Endothelial cell of umbilical vein (primary cell): Measurements from ENCODE around the gene ZBTB7C. TPM values are rescaled to one million over a fixed set of nuclear protein-coding genes. Genes with fewer than 3 reads are reported as not detected.

Experiments
- BruUV-seq: library from RNA; stranded (reverse); fragments of 400-500 nt; replicated peaks from 2 replicates; lab custom pipeline; 2021; lab: Mats Ljungman, UMichigan
- CTCF ChIA-PET: fragments of 300-600, 350-600 bp; sonication (Branson Sonifier 250); formaldehyde crosslinking; loops from one replicate; lab custom pipeline; 2021; ENCODE audit warnings: antibody characterized with exemption, inconsistent platforms; lab: Charles Lee
- POLR2A ChIA-PET: fragments of 300-600, 350-600 bp; sonication (Branson Sonifier 250); formaldehyde crosslinking; loops from one replicate; lab custom pipeline; 2021; ENCODE audit warnings: antibody characterized with exemption, inconsistent platforms; lab: Charles Lee
- DNase-seq: peaks from one replicate; pipeline ENCODE4 v3.0.0-alpha.2; 2011; ENCODE audit warnings: low read depth, low spot score
- FAIRE-seq: peaks from 2 replicates; lab custom pipeline; 2011; peaks lifted over from hg19 to GRCh38; lab: Jason Lieb, UNC
- H2AFZ ChIP-seq: 2 replicates; pipeline ENCODE4 v1.6.0; 2012; ENCODE audit warnings: low read depth, low read length, control low read depth, inconsistent platforms
- H3K27ac ChIP-seq: 2 replicates; pipeline ENCODE4 v1.5.1; 2011; ENCODE audit warnings: low read depth, mild to moderate bottlenecking, control low read depth, low read length, moderate library complexity; ENCODE audit not compliant: insufficient read depth
- H3K27me3 ChIP-seq, 2 experiments: 2 replicates each; pipeline versions ENCODE4 v1.6.0 to v1.6.1; 2011; ENCODE audit warnings: low read length in 2 of 2, mixed read lengths in 1 of 2; ENCODE audit not compliant: control insufficient read depth in 2 of 2, insufficient read depth in 2 of 2
- H3K36me3 ChIP-seq, 2 experiments: 2 replicates in 1 of 2; 3 replicates in 1 of 2; pipeline ENCODE4 v1.5.1; 2011; ENCODE audit warnings: low read length in 2 of 2, mild to moderate bottlenecking in 1 of 2, moderate library complexity in 1 of 2; ENCODE audit not compliant: control insufficient read depth in 2 of 2, insufficient read depth in 2 of 2; ENCODE audit errors: extremely low read depth in 1 of 2
- H3K4me1 ChIP-seq: 3 replicates; pipeline ENCODE4 v1.5.1; 2011; ENCODE audit warnings: mild to moderate bottlenecking, low read length; ENCODE audit not compliant: control insufficient read depth, insufficient read depth; ENCODE audit errors: extremely low read depth
- H3K4me2 ChIP-seq: 2 replicates; pipeline ENCODE4 v1.6.1; 2011; ENCODE audit warnings: low read length, control low read depth, mixed read lengths; ENCODE audit not compliant: insufficient read depth
- H3K4me3 ChIP-seq, 3 experiments: fragments of 200-600 bp in 1 of 3; sonication (generic), shearing (Covaris generic) in 1 of 3; replicated peaks in 1 of 3; 2 replicates each; pipeline ENCODE4 v1.5.1; 2011 to 2016; ENCODE audit warnings: control low read depth in 3 of 3, low read length in 3 of 3, mild to moderate bottlenecking in 2 of 3, inconsistent platforms in 1 of 3, low read depth in 1 of 3, moderate library complexity in 1 of 3; ENCODE audit not compliant: insufficient read depth in 1 of 3
- H3K79me2 ChIP-seq: 2 replicates; pipeline ENCODE4 v1.6.0; 2012; ENCODE audit warnings: low read length, inconsistent platforms; ENCODE audit not compliant: control insufficient read depth, insufficient read depth
- H3K9ac ChIP-seq: replicated peaks from 2 replicates; pipeline ENCODE3; 2011; ENCODE audit warnings: low read length, control low read depth; ENCODE audit not compliant: insufficient read depth; ENCODE audit errors: extremely low read depth
- H3K9me1 ChIP-seq: replicated peaks from 3 replicates; pipeline ENCODE4 v1.6.0; 2011; ENCODE audit warnings: mild to moderate bottlenecking, low read length; ENCODE audit not compliant: control insufficient read depth, insufficient read depth; ENCODE audit errors: extremely low read depth
- H3K9me3 ChIP-seq: replicated peaks from 2 replicates; pipeline ENCODE4 v1.5.1; 2012; ENCODE audit warnings: low read length, inconsistent platforms; ENCODE audit not compliant: control insufficient read depth, insufficient read depth
- H4K20me1 ChIP-seq: replicated peaks from 2 replicates; pipeline ENCODE3; 2011; ENCODE audit warnings: mild to moderate bottlenecking, low read length; ENCODE audit not compliant: control insufficient read depth, insufficient read depth; ENCODE audit errors: extremely low read depth
- CTCF ChIP-seq, 2 donors: IDR thresholded peaks; 1 replicate in 1 of 2; 2 replicates in 1 of 2; pipeline ENCODE4 v1.5.1; 2011; ENCODE audit warnings: low read length in 2 of 2, mild to moderate bottlenecking in 2 of 2, moderate library complexity in 2 of 2, control low read depth in 1 of 2, inconsistent platforms in 1 of 2, low read depth in 1 of 2; ENCODE audit not compliant: insufficient read depth in 1 of 2; ENCODE audit errors: extremely low read depth in 1 of 2
- EZH2 ChIP-seq: IDR thresholded peaks from 2 replicates; pipeline ENCODE4 v1.6.1; 2012; ENCODE audit warnings: borderline replicate concordance, low read depth, mild to moderate bottlenecking, moderate library complexity, low read length, inconsistent platforms; ENCODE audit not compliant: severe bottlenecking
- FOS ChIP-seq: IDR thresholded peaks from 2 replicates; pipeline ENCODE4 v1.6.1; 2011; ENCODE audit warnings: mild to moderate bottlenecking, low read length, moderate library complexity, borderline replicate concordance; ENCODE audit not compliant: insufficient read depth
- GATA2 ChIP-seq: IDR thresholded peaks from 2 replicates; pipeline ENCODE4 v1.7.0; 2011; ENCODE audit warnings: low read depth, mild to moderate bottlenecking, moderate library complexity, mixed read lengths, low read length; ENCODE audit not compliant: insufficient read length, insufficient read depth
- JUN ChIP-seq: IDR thresholded peaks from 2 replicates; pipeline ENCODE4 v1.6.1; 2011; ENCODE audit warnings: borderline replicate concordance, low read depth; ENCODE audit not compliant: insufficient read length, insufficient read depth
- MAX ChIP-seq: IDR thresholded peaks from 2 replicates; pipeline ENCODE4 v1.6.1; 2011; ENCODE audit not compliant: insufficient read depth, insufficient read length
- MYC ChIP-seq: IDR thresholded peaks from one replicate; pipeline ENCODE4 v1.6.1; 2011; ENCODE audit warnings: mild to moderate bottlenecking, low read depth, low read length
- POLR2A ChIP-seq: IDR thresholded peaks from 2 replicates; pipeline ENCODE4 v1.6.1; 2012; ENCODE audit warnings: low read depth, mild to moderate bottlenecking, control low read depth, low read length
- POLR2AphosphoS5 ChIP-seq: IDR thresholded peaks from 2 replicates; pipeline ENCODE4 v1.6.1; 2012; ENCODE audit warnings: low read depth, mild to moderate bottlenecking, control low read depth, low read length, moderate library complexity; ENCODE audit not compliant: insufficient read depth
- dilution Hi-C: fragments of 300-500 bp; cut with MboI; formaldehyde crosslinking; loops from one replicate; pipeline ENCODE4 v1.15.0; 2019; ENCODE audit warnings: low sequenced_read_pairs; ENCODE audit not compliant: extremely low pct_ligation_motif_present
- intact Hi-C: fragments of 100-400 bp; cut with micrococcal nuclease; formaldehyde crosslinking; loops from one replicate; pipeline ENCODE4 v1.10.0; 2022
- polyA plus RNA-seq, 4 experiments: library from polyadenylated mRNA; depleted of rRNA in 3 of 4; stranded (reverse) in 3 of 4; unstranded in 1 of 4; fragments of >200 nt; gene quantifications; 2 replicates each; pipeline versions ENCODE4 v1.2.1 to v1.2.3, GENCODE V29; 2011 to 2012; ENCODE audit warnings: missing spikeins in 1 of 4
- total RNA-seq: library from RNA; stranded (reverse); gene quantifications from 2 replicates; pipeline ENCODE4 v1.2.3, GENCODE V29; 2021

The ZBTB7C gene
- total and polyA plus RNA-seq, 2 donors (not counting 3 experiments of a cell fraction or from before 2014, with no cell fraction given), result not detected

- Histone ChIP-seq H3K9me3 (no peaks in the 10 kb centered on the region), H3K27ac (no peak overlapping the region), H3K4me2 (no peak overlapping the region), H2AFZ (no peak overlapping the region), H3K4me3 (no peak overlapping the region), H3K36me3 (no peaks in the 10 kb centered on the region), H3K79me2 (no peaks in the 10 kb centered on the region), H3K4me1 (no peaks in the 10 kb centered on the region), H3K9ac (no peak overlapping the region), H3K27me3 (peaks cover 0 to 5% of the 10 kb centered on the region in 2 experiments), H4K20me1 (no peaks in the 10 kb centered on the region), H3K9me1 (no peaks in the 10 kb centered on the region)
- BruUV-seq, result no TSS peak
- no peak for DNase-seq
- intact Hi-C loops (no loop called here), dilution Hi-C loops (no loop called here)
- no peak for FAIRE-seq
- POLR2A ChIA-PET, result no interaction called here
- CTCF ChIA-PET, result interaction anchor here (1.2 kb wide), 1 partner anchor 21 kb away, joined by 3 read pairs; no protein-coding TSS in a partner anchor
- TF ChIP-seq POLR2AphosphoS5 (no peak), EZH2 (no peak), MYC (no peak), GATA2 (no peak), MAX (no peak), JUN (no peak), FOS (no peak), POLR2A (no peak), CTCF (IDR thresholded peaks at IDR 0.05; ENCODE audit: extremely low read depth in 1 of 2, insufficient read depth in 1 of 2, low read depth in 1 of 2, low read length in 2 of 2) (no peak)
Observed at GRCh38 chr18:48236822-48237221, 172.4 kb downstream of the ZBTB7C start.
